Measurements from ENCODE around the gene ABLIM2.

The ABLIM2 gene

DNA sequence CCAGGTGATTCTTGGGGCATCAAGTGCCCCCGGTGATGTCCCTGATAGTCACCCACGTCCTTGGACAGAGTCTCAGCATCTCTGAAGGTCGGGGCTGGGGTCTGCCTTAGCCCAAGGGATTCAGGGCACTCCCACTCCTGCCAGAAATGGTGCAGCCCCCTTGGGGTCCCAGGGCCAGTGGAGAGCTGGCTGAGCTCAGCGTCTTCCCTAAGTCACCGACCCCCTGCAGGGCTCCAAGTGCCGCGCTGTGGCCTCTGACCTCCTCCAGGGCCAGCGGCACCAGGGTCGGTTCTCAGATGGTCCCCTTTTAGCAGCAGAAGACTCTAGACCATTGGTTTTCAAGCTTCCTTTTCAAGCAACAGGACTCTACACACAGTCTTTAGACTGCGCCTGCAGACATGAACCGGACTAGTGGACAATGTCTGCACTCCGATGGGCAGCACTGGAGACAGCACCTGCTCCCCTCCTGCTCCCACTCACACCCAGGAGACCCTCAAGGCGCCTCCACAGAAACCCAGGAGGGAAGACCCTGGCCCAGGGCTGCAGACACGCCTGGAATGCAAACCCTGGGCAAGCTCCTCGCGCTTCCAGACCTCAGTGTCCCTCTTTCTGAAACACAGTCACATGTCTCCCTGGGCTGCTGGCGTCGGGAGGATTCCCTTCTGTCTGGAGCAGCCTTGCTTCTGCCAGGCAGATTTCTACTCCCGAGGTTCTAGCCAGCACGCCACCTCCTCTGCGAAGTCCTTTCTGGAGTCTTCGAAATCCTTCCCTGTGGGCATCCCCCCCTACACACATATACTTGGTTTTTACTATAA, 53.9 kb downstream of the ABLIM2 start:
- TF ChIP-seq, protein P1, sequence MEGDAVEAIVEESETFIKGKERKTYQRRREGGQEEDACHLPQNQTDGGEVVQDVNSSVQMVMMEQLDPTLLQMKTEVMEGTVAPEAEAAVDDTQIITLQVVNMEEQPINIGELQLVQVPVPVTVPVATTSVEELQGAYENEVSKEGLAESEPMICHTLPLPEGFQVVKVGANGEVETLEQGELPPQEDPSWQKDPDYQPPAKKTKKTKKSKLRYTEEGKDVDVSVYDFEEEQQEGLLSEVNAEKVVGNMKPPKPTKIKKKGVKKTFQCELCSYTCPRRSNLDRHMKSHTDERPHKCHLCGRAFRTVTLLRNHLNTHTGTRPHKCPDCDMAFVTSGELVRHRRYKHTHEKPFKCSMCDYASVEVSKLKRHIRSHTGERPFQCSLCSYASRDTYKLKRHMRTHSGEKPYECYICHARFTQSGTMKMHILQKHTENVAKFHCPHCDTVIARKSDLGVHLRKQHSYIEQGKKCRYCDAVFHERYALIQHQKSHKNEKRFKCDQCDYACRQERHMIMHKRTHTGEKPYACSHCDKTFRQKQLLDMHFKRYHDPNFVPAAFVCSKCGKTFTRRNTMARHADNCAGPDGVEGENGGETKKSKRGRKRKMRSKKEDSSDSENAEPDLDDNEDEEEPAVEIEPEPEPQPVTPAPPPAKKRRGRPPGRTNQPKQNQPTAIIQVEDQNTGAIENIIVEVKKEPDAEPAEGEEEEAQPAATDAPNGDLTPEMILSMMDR (conservative IDR thresholded peaks at IDR 0.05), result no peak
- no peak overlapping the region for H3K27ac ChIP-seq

GRCh38 chr4:8103421-8104390, 54.9 kb downstream of the ABLIM2 start:
- H3K27ac ChIP-seq, result no peak overlapping the region
- TF ChIP-seq, protein P1 (conservative IDR thresholded peaks at IDR 0.05), result no peak

- TF ChIP-seq, protein P1 (conservative IDR thresholded peaks at IDR 0.05), result no peak
- no peak overlapping the region for H3K27ac ChIP-seq
Measured at GRCh38 chr4:8102831-8103230, 55.8 kb downstream of the ABLIM2 start.

DNA sequence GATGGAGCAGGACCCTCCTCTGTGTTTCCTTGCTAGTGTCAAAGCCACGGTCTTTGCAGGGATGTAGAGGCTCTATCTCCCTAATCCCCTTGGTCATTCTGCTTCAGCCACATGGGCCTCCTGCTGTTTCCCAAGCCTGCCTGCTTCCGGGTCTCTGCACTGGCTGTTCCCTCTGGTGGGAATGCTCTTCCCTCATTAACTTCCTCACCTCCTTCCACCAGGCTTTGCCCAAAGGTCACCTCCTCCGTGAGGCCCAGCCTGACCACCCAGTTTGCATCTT, 56.6 kb downstream of the ABLIM2 start:
- TF ChIP-seq, protein P1 (conservative IDR thresholded peaks at IDR 0.05), result no peak
- no peak overlapping the region for H3K27ac ChIP-seq

- H3K27ac ChIP-seq, result no peak overlapping the region
- TF ChIP-seq, protein P1 (conservative IDR thresholded peaks at IDR 0.05), result no peak
Measured at GRCh38 chr4:8101213-8102075, 57.2 kb downstream of the ABLIM2 start.

DNA sequence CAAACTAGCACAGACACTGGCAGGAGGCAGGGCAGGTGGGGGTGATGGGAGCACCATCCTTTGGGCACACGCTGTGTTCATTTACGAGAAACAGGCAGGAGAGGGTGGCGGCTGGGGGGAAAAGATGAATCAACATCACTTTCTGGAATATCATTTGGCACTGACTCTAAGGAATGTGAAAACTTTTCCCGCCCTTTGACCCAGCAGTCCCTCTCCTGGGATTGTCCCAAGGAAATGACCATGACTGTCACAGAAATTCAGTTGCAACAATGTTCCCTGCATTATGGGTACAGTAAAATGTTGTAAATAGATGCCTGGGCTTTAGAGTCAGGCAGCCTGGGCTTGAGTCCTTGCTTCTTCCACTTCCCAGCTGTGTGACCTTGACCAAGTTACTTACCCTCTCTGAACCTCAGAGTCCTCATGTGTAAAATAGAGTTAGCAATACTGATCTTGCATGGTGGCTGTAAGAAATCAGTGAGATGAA, 58.6 kb downstream of the ABLIM2 start:
- H3K27ac ChIP-seq, result no peak overlapping the region
- TF ChIP-seq, protein P1 (conservative IDR thresholded peaks at IDR 0.05), result no peak
